Stimulated activated naive CD4-positive, alpha-beta T cell (primary cell): ENCODE data around the gene TRAF5.
A peak's percentile ranks its signal among the peaks of the same experiment; 100 is the strongest.

ENCODE experiments used
- DNase-seq, 6 experiments: peaks; one replicate each; lab custom pipeline; 2025; lab: John Stamatoyannopoulos, UW

The TRAF5 gene

GRCh38 chr1:211328084-211328694 lies 1.6 kb downstream of the TRAF5 start:
- DNase-seq, result no peak

- no peak for DNase-seq
Observed at GRCh38 chr1:211328866-211329475, 2.3 kb downstream of the TRAF5 start.

GRCh38 chr1:211329764-211330201 lies 3.1 kb downstream of the TRAF5 start:
- peak in 3 of 6 experiments; percentile 12 to 30 (median 17) for DNase-seq

GRCh38 chr1:211330282-211330936 lies 3.8 kb downstream of the TRAF5 start:
- no peak for DNase-seq

GRCh38 chr1:211331011-211331709 lies 4.5 kb downstream of the TRAF5 start:
- DNase-seq, result no peak

- DNase-seq, result no peak
Observed at GRCh38 chr1:211332036-211332616, 5.5 kb downstream of the TRAF5 start.

- DNase-seq, result no peak
Observed at GRCh38 chr1:211332830-211333229, 6.2 kb downstream of the TRAF5 start.

- DNase-seq, result no peak
Observed at GRCh38 chr1:211333906-211334305, 7.3 kb downstream of the TRAF5 start.

GRCh38 chr1:211334986-211335385 lies 8.4 kb downstream of the TRAF5 start:
- no peak for DNase-seq

- peak in 3 of 6 experiments; percentile 19 to 50 (median 37) for DNase-seq
Observed at GRCh38 chr1:211335522-211336157, 9.0 kb downstream of the TRAF5 start.

GRCh38 chr1:211336161-211336560 lies 9.5 kb downstream of the TRAF5 start:
- DNase-seq, result no peak

GRCh38 chr1:211336775-211337174 lies 10.1 kb downstream of the TRAF5 start:
- DNase-seq, result no peak

GRCh38 chr1:211337430-211338223 lies 11.0 kb downstream of the TRAF5 start:
- no peak for DNase-seq

- DNase-seq, result no peak
Observed at GRCh38 chr1:211338224-211338620, 11.6 kb downstream of the TRAF5 start.

GRCh38 chr1:211339631-211340041 lies 13.0 kb downstream of the TRAF5 start:
- no peak for DNase-seq

- DNase-seq, result no peak
Observed at GRCh38 chr1:211340622-211341507, 14.2 kb downstream of the TRAF5 start.

GRCh38 chr1:211341999-211342398 lies 15.4 kb downstream of the TRAF5 start:
- DNase-seq, result no peak

GRCh38 chr1:211343607-211344006 lies 17.0 kb downstream of the TRAF5 start:
- no peak for DNase-seq

- DNase-seq, result no peak
Observed at GRCh38 chr1:211344152-211344618, 17.6 kb downstream of the TRAF5 start.

GRCh38 chr1:211345719-211346118 lies 19.1 kb downstream of the TRAF5 start:
- no peak for DNase-seq
